HepG2 (cell line): ENCODE data around the gene GMCL2. TPM values are rescaled to one million over a fixed set of nuclear protein-coding genes. Genes with fewer than 3 reads are reported as not detected.

ENCODE experiments used
- ATAC-seq: fragments of 200-7000 bp; cut with Tn5 transposase; 3 replicates; pipeline ENCODE4 v1.9.1; 2020; ENCODE audit warnings: mild to moderate bottlenecking, moderate library complexity
- BruUV-seq: library from RNA; stranded (reverse); fragments of 400-500 nt; replicated peaks from 2 replicates; lab custom pipeline; 2021; lab: Mats Ljungman, UMichigan
- CTCF ChIA-PET: fragments of 300-600 bp; formaldehyde crosslinking; extraction: SDS; loops from one replicate; lab custom pipeline; 2021; ENCODE audit warnings: low total read pairs, inconsistent platforms, low intra/inter-chr PET ratio; lab: Yijun Ruan, JAX
- POLR2A ChIA-PET: fragments of 350-600 bp; sonication (Branson Sonifier 250); formaldehyde crosslinking; loops from one replicate; lab custom pipeline; 2020; ENCODE audit warnings: antibody characterized with exemption, inconsistent platforms; lab: Yijun Ruan, JAX
- DNase-seq: peaks from one replicate; pipeline ENCODE4 v3.0.0-alpha.2; 2015; ENCODE audit warnings: low spot score
- FAIRE-seq: peaks from 3 replicates; lab custom pipeline; 2011; peaks lifted over from hg19 to GRCh38; lab: Jason Lieb, UNC
- H2AFZ ChIP-seq: one replicate; pipeline ENCODE4 v1.6.1; 2011; ENCODE audit warnings: low read length, inconsistent platforms
- H3K27ac ChIP-seq: fragments of 300-600 bp; 3 replicates; pipeline ENCODE4 v1.8.0; 2011; ENCODE audit warnings: mixed run types, mild to moderate bottlenecking, mixed read lengths, low read length, inconsistent platforms; ENCODE audit not compliant: insufficient read depth; ENCODE audit errors: extremely low read length
- H3K27me3 ChIP-seq, 2 experiments: fragments of 200-600 bp in 1 of 2; 2 replicates in 1 of 2; 3 replicates in 1 of 2; pipeline versions ENCODE4 v1.6.0 to v1.8.0; 2011; ENCODE audit warnings: low read length in 2 of 2, mild to moderate bottlenecking in 2 of 2, moderate library complexity in 2 of 2, inconsistent platforms in 1 of 2; ENCODE audit not compliant: insufficient read depth in 2 of 2, control insufficient read depth in 1 of 2
- H3K36me3 ChIP-seq, 2 experiments: fragments of 200-600 bp in 1 of 2; replicated peaks in 1 of 2; 2 replicates in 1 of 2; 3 replicates in 1 of 2; pipeline versions ENCODE4 v1.5.1 to v1.8.0; 2011; ENCODE audit warnings: low read length in 2 of 2, inconsistent platforms in 1 of 2; ENCODE audit not compliant: insufficient read depth in 2 of 2, control insufficient read depth in 1 of 2
- H3K4me1 ChIP-seq: 2 replicates; pipeline ENCODE4 v1.5.1; 2012; ENCODE audit warnings: low read length, inconsistent platforms; ENCODE audit not compliant: insufficient read depth
- H3K4me2 ChIP-seq: 2 replicates; pipeline ENCODE4 v1.6.0; 2011; ENCODE audit warnings: low read depth, low read length, inconsistent platforms
- H3K4me3 ChIP-seq, 3 experiments: fragments of 200-600 bp in 1 of 3; sonication (generic), shearing (Covaris generic) in 1 of 3; replicated peaks in 1 of 3; 2 replicates each; pipeline ENCODE4 v1.5.1; 2011 to 2016; ENCODE audit warnings: low read length in 3 of 3, inconsistent platforms in 2 of 3, low read depth in 2 of 3, mild to moderate bottlenecking in 2 of 3, control low read depth in 1 of 3, mixed read lengths in 1 of 3; ENCODE audit not compliant: insufficient read depth in 1 of 3
- H3K79me2 ChIP-seq: one replicate; pipeline ENCODE4 v1.6.1; 2011; ENCODE audit warnings: low read length, inconsistent platforms; ENCODE audit not compliant: insufficient read depth
- H3K9ac ChIP-seq: 2 replicates; pipeline ENCODE4 v1.6.0; 2011; ENCODE audit warnings: mild to moderate bottlenecking, low read depth, low read length, inconsistent platforms; ENCODE audit not compliant: insufficient read depth
- H3K9me3 ChIP-seq: 2 replicates; pipeline ENCODE4 v1.5.1; 2012; ENCODE audit warnings: mild to moderate bottlenecking, low read length
- H4K20me1 ChIP-seq: 2 replicates; pipeline ENCODE4 v1.6.0; 2011; ENCODE audit warnings: inconsistent platforms, mild to moderate bottlenecking, low read length, moderate library complexity; ENCODE audit not compliant: insufficient read depth
- AGO2 ChIP-seq: fragments of 200-400 bp; formaldehyde crosslinking; optimal IDR thresholded peaks from 2 replicates; pipeline ENCODE3; 2017; ENCODE audit warnings: mild to moderate bottlenecking, low read depth, low read length, moderate library complexity
- CBX1 ChIP-seq: IDR thresholded peaks from one replicate; pipeline ENCODE4 v1.6.1; 2016; ENCODE audit warnings: antibody characterized with exemption, low read depth
- CCDC6 ChIP-seq: sonication (generic); formaldehyde crosslinking; IDR thresholded peaks from 2 replicates; pipeline ENCODE4 v1.8.1; 2022; ENCODE audit warnings: mild to moderate bottlenecking, missing genetic modification reagents, moderate library complexity
- CENPBD1 ChIP-seq: sonication (generic); formaldehyde crosslinking; IDR thresholded peaks from 2 replicates; pipeline ENCODE4 v1.8.0; 2022; ENCODE audit warnings: missing genetic modification reagents, low read depth, mild to moderate bottlenecking, borderline replicate concordance
- ETS1 ChIP-seq: sonication (generic); formaldehyde crosslinking; IDR thresholded peaks from 2 replicates; pipeline ENCODE4 v1.4.0; 2020; ENCODE audit warnings: missing genetic modification reagents
- KDM1A ChIP-seq: IDR thresholded peaks from 2 replicates; pipeline ENCODE4 v1.6.1; 2016; ENCODE audit warnings: missing compliant biosample characterization
- KLF9 ChIP-seq: IDR thresholded peaks from 2 replicates; pipeline ENCODE4 v1.6.1; 2016; ENCODE audit warnings: low read depth
- POLR2A ChIP-seq, 2 experiments: IDR thresholded peaks; 2 replicates each; pipeline ENCODE4 v1.6.1; 2011; ENCODE audit warnings: low read depth in 2 of 2, low read length in 2 of 2, mild to moderate bottlenecking in 1 of 2, moderate library complexity in 1 of 2; ENCODE audit not compliant: insufficient read depth in 1 of 2
- POLR2G ChIP-seq: fragments of 200-400 bp; formaldehyde crosslinking; IDR thresholded peaks from 2 replicates; pipeline ENCODE4 v1.6.1; 2018; ENCODE audit warnings: mild to moderate bottlenecking, low read depth, low read length, moderate library complexity
- RBFOX2 ChIP-seq: fragments of 200-400 bp; formaldehyde crosslinking; IDR thresholded peaks from 2 replicates; pipeline ENCODE4 v1.6.1; 2017; ENCODE audit warnings: low read depth, mild to moderate bottlenecking, low read length
- RBM22 ChIP-seq: fragments of 200-400 bp; formaldehyde crosslinking; optimal IDR thresholded peaks from 2 replicates; pipeline ENCODE3; 2017; ENCODE audit warnings: mild to moderate bottlenecking, low read length, moderate library complexity
- RBM39 ChIP-seq: fragments of 200-400 bp; formaldehyde crosslinking; IDR thresholded peaks from one replicate; pipeline ENCODE4 v1.6.1; 2018; ENCODE audit warnings: antibody characterized with exemption, mild to moderate bottlenecking, low read depth, low read length; ENCODE audit not compliant: poor library complexity, severe bottlenecking
- THRA ChIP-seq: sonication (generic); formaldehyde crosslinking; IDR thresholded peaks from 2 replicates; pipeline ENCODE4 v1.4.0; 2020; ENCODE audit warnings: missing genetic modification reagents, borderline replicate concordance
- ZIK1 ChIP-seq: sonication (generic); formaldehyde crosslinking; IDR thresholded peaks from 2 replicates; pipeline ENCODE4 v1.5.0; 2020; ENCODE audit warnings: mild to moderate bottlenecking, low read depth, missing genetic modification reagents, borderline replicate concordance
- ZNF136 ChIP-seq: sonication (generic); formaldehyde crosslinking; IDR thresholded peaks from 2 replicates; pipeline ENCODE4 v1.8.1; 2022; ENCODE audit warnings: low read depth, mild to moderate bottlenecking, moderate library complexity, missing genetic modification reagents
- ZNF430 ChIP-seq: sonication (generic); formaldehyde crosslinking; IDR thresholded peaks from 2 replicates; pipeline ENCODE4 v1.9.0; 2021; ENCODE audit warnings: mild to moderate bottlenecking, missing genetic modification reagents
- ZNF597 ChIP-seq: sonication (generic); formaldehyde crosslinking; IDR thresholded peaks from 2 replicates; pipeline ENCODE4 v1.5.0; 2020; ENCODE audit warnings: missing genetic modification reagents
- ZNF605 ChIP-seq: sonication (generic); formaldehyde crosslinking; IDR thresholded peaks from 2 replicates; pipeline ENCODE4 v1.8.0; 2022; ENCODE audit warnings: mild to moderate bottlenecking, missing genetic modification reagents
- ZNF619 ChIP-seq: sonication (generic); formaldehyde crosslinking; IDR thresholded peaks from 2 replicates; pipeline ENCODE4 v1.4.0; 2020; ENCODE audit warnings: mild to moderate bottlenecking, missing genetic modification reagents
- WGBS: methylation state at CpG from one replicate; pipeline ENCODE4 v1.1.6; 2017; ENCODE audit warnings: low lambda C conversion rate; 5-methylcytosine and 5-hydroxymethylcytosine counted together
- in situ Hi-C: cut with HindIII; loops from 2 replicates; pipeline ENCODE4 v1.10.0; 2017; ENCODE audit warnings: low pct_unique_long_range_greater_than_20kb; ENCODE audit not compliant: extremely low pct_ligation_motif_present
- intact Hi-C: fragments of 100-400 bp; cut with micrococcal nuclease; formaldehyde crosslinking; loops from one replicate; pipeline ENCODE4 v1.10.0; 2022; ENCODE audit not compliant: unreplicated experiment
- polyA plus RNA-seq, 8 experiments: library from polyadenylated mRNA; depleted of rRNA in 3 of 8; stranded (reverse) in 7 of 8; unstranded in 1 of 8; fragments of >200 nt; fragmentation: Illumina TruSeq in 4 of 8; extraction: Trizol in 4 of 8; gene quantifications; 2 replicates each; pipeline versions ENCODE4 v1.2.1 to v1.2.3, GENCODE V29; 2011 to 2016; ENCODE audit warnings: low read depth in 4 of 8, missing spikeins in 1 of 8, mixed read lengths in 1 of 8; ENCODE audit not compliant: insufficient read depth in 1 of 8
- total RNA-seq, 5 experiments: library from RNA; depleted of rRNA; stranded (reverse); fragments of >200 nt; fragmentation: Illumina TruSeq; extraction: Trizol; gene quantifications; 2 replicates each; pipeline ENCODE4 v1.2.3, GENCODE V29; 2016; ENCODE audit warnings: low read depth in 1 of 5
- TF ChIP-seq, protein P1 (sequence below): IDR thresholded peaks from 2 replicates; pipeline ENCODE4 v1.6.1; 2016; ENCODE audit warnings: mild to moderate bottlenecking

GMCL2 gene
- total and polyA plus RNA-seq, 2 of the 13 experiments (the other 11 are each of a cell fraction or from before 2014, with no cell fraction given), result 0.03 TPM; not detected in 1

DNA sequence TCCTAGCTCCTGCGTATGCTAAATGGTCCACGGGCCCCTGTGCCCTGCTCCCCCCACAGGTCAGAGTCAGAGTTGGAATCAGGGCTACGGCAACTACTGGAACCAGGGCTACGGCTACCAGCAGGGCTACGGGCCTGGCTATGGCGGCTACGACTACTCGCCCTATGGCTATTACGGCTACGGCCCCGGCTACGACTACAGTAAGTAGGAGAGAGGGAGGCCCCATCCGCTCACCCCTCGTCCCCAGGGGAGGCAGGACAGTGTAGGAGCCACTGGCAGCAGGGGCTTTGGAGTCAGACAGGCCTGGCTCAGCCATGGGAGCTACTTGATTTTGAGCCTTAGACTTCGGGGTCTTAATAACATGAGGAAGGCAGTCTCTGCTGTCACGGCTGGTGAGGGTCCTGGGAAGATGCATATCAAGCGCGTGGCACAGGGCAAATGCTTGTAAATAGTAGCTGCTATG lies 22.9 kb upstream of the GMCL2 start:
- H3K27ac ChIP-seq, result no peak overlapping the region
- BruUV-seq, result no TSS peak
- peaks cover 20 to 91% of the 10 kb centered on the region in 2 experiments for H3K36me3 ChIP-seq
- FAIRE-seq (no peak), ATAC-seq (no peak), DNase-seq (no peak)
- intact Hi-C loops (no loop called here), in situ Hi-C loops (no loop called here)
- no peak overlapping the region for H3K9ac ChIP-seq
- H3K4me2 ChIP-seq, result no peak overlapping the region
- H3K4me1 ChIP-seq, result peaks cover 48% of the 10 kb centered on the region
- WGBS, result 99% methylated on average over 12 of the region's 18 CpGs
- POLR2A ChIA-PET, result interaction anchor here (1.6 kb wide), 1 partner anchor 21 kb away, joined by 5 read pairs; no protein-coding TSS in a partner anchor
- no peaks in the 10 kb centered on the region; a peak in 1 of 5 replicates for H3K27me3 ChIP-seq
- peaks cover 39% of the 10 kb centered on the region for H4K20me1 ChIP-seq
- H3K9me3 ChIP-seq, result no peaks in the 10 kb centered on the region
- peaks cover 28% of the 10 kb centered on the region for H3K79me2 ChIP-seq
- CTCF ChIA-PET, result no interaction called here
- H3K4me3 ChIP-seq, result no peak overlapping the region
- H2AFZ ChIP-seq, result no peak overlapping the region
- TF ChIP-seq RBM39 (no peak), ETS1 (CRISPR knock-in tag) (no peak), ZNF430 (CRISPR knock-in tag) (no peak), POLR2A (IDR thresholded peaks at IDR 0.05; ENCODE audit: insufficient read depth in 1 of 2, low read depth in 2 of 2, low read length in 2 of 2) (0 out of 4 replicates have a peak, but pooled peaks of 1 of the 2 experiments have one; percentile 4), THRA (CRISPR knock-in tag) (no peak), KLF9 (no peak), ZNF136 (CRISPR knock-in tag) (no peak), ZNF597 (CRISPR knock-in tag) (no peak), AGO2 (peak; percentile 93), CBX1 (no peak), KDM1A (CRISPR knock-in tag) (no peak), ZIK1 (CRISPR knock-in tag) (no peak), CENPBD1 (CRISPR knock-in tag) (no peak), POLR2G (0 out of 2 replicates have a peak, but pooled peaks have one; percentile 17), ZNF605 (CRISPR knock-in tag) (no peak), RBFOX2 (peak; percentile 55; the same call in 1 of the 2 replicates), RBM22 (peak; percentile 12), CCDC6 (CRISPR knock-in tag) (no peak), ZNF619 (CRISPR knock-in tag) (no peak)
- TF ChIP-seq, protein P1, sequence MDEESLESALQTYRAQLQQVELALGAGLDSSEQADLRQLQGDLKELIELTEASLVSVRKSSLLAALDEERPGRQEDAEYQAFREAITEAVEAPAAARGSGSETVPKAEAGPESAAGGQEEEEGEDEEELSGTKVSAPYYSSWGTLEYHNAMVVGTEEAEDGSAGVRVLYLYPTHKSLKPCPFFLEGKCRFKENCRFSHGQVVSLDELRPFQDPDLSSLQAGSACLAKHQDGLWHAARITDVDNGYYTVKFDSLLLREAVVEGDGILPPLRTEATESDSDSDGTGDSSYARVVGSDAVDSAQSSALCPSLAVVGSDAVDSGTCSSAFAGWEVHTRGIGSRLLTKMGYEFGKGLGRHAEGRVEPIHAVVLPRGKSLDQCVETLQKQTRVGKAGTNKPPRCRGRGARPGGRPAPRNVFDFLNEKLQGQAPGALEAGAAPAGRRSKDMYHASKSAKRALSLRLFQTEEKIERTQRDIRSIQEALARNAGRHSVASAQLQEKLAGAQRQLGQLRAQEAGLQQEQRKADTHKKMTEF, result no peak
